Thoracic aorta (tissue), 2 donors: ENCODE results near the gene RAB3D. TPM values are rescaled to one million over a fixed set of nuclear protein-coding genes. Genes with fewer than 3 reads are reported as not detected.

Experiments used
- ATAC-seq: fragments of 150-250 bp; one replicate; pipeline ENCODE4 v1.8.0; 2017; ENCODE audit warnings: low read depth; ENCODE audit not compliant: insufficient number of reproducible peaks, low FRiP score
- DNase-seq: peaks from one replicate; pipeline ENCODE4 v3.0.0-alpha.2; 2020; ENCODE audit warnings: low spot score
- H3K27ac ChIP-seq, 2 donors: fragments of 200-600 bp; sonication (generic); 1 replicate in 1 of 2; 2 replicates in 1 of 2; pipeline ENCODE4 v1.5.1; 2016; ENCODE audit warnings: mild to moderate bottlenecking in 2 of 2, moderate library complexity in 2 of 2
- H3K27me3 ChIP-seq: fragments of 200-600 bp; sonication (generic); replicated peaks from 2 replicates; pipeline ENCODE4 v1.6.0; 2016; ENCODE audit warnings: mild to moderate bottlenecking; ENCODE audit not compliant: insufficient read depth
- H3K36me3 ChIP-seq: fragments of 200-600 bp; sonication (generic); one replicate; pipeline ENCODE4 v1.5.1; 2016
- H3K4me1 ChIP-seq, 2 donors: fragments of 200-600 bp; sonication (generic); 1 replicate in 1 of 2; 2 replicates in 1 of 2; pipeline versions ENCODE4 v1.5.1 to v1.6.0; 2016; ENCODE audit warnings: low read depth in 2 of 2, mild to moderate bottlenecking in 1 of 2; ENCODE audit not compliant: control insufficient read depth in 1 of 2
- H3K4me3 ChIP-seq: fragments of 200-600 bp; sonication (generic); 2 replicates; pipeline ENCODE4 v1.5.1; 2016; ENCODE audit warnings: mild to moderate bottlenecking
- H3K9me3 ChIP-seq: fragments of 200-600 bp; sonication (generic); 2 replicates; pipeline ENCODE4 v1.5.1; 2016
- CTCF ChIP-seq: fragments of 200-600 bp; sonication (generic); IDR thresholded peaks from one replicate; pipeline ENCODE4 v1.5.1; 2019; ENCODE audit warnings: antibody characterized with exemption
- total RNA-seq, 2 donors: library from RNA; depleted of rRNA; stranded (reverse); fragments of >200 nt; gene quantifications; one replicate each; pipeline versions ENCODE4 v1.1.0 to v1.2.3, GENCODE V29; 2016

Gene RAB3D
- total RNA-seq, 2 donors from 2014 or later = 14.2 to 20.4 TPM

GRCh38 chr19:11373166-11373884, 33.9 kb upstream of the RAB3D start:
- Histone ChIP-seq H3K4me1 (peaks cover 13 to 35% of the 10 kb centered on the region in 2 donors), H3K9me3 (no peaks in the 10 kb centered on the region), H3K4me3 (no peak overlapping the region), H3K27me3 (no peaks in the 10 kb centered on the region), H3K27ac (no peak overlapping the region), H3K36me3 (no peaks in the 10 kb centered on the region)
- no peak for TF ChIP-seq CTCF
- no peak for ATAC-seq
- no peak for DNase-seq

- ATAC-seq = no peak
- no peak for TF ChIP-seq CTCF
These were observed 31.3 kb upstream of the RAB3D start for GRCh38 chr19:11370744-11371143.

GRCh38 chr19:11367528-11367927, 28.1 kb upstream of the RAB3D start:
- H3K27ac ChIP-seq = no peak overlapping the region
- H3K9me3 ChIP-seq = no peaks in the 10 kb centered on the region
- no peaks in the 10 kb centered on the region for H3K4me1 ChIP-seq
- H3K36me3 ChIP-seq = peaks cover 5% of the 10 kb centered on the region
- H3K27me3 ChIP-seq = no peaks in the 10 kb centered on the region
- H3K4me3 ChIP-seq = no peak overlapping the region
- no peak for TF ChIP-seq CTCF
- no peak for DNase-seq
- ATAC-seq = no peak

More at GRCh38 chr19:11370744-11371143, 31.3 kb upstream of the RAB3D start:
- Histone ChIP-seq H3K9me3 (no peaks in the 10 kb centered on the region), H3K4me1 (peaks cover 3 to 10% of the 10 kb centered on the region in 2 donors), H3K27ac (no peak overlapping the region), H3K27me3 (no peaks in the 10 kb centered on the region), H3K4me3 (no peak overlapping the region), H3K36me3 (no peaks in the 10 kb centered on the region)
- no peak for DNase-seq

GRCh38 chr19:11365557-11366117, 26.2 kb upstream of the RAB3D start:
- ATAC-seq (no peak), DNase-seq (no peak)
- H3K9me3 ChIP-seq = no peaks in the 10 kb centered on the region
- TF ChIP-seq CTCF = no peak
- no peaks in the 10 kb centered on the region for H3K27me3 ChIP-seq
- no peaks in the 10 kb centered on the region for H3K4me1 ChIP-seq
- peaks cover 21% of the 10 kb centered on the region for H3K36me3 ChIP-seq
- H3K27ac ChIP-seq = no peak overlapping the region
- H3K4me3 ChIP-seq = no peak overlapping the region

- no peak for TF ChIP-seq CTCF
- H3K4me3 ChIP-seq = no peak overlapping the region
- no peak overlapping the region for H3K27ac ChIP-seq
- peaks cover 21% of the 10 kb centered on the region for H3K36me3 ChIP-seq
- H3K4me1 ChIP-seq = no peaks in the 10 kb centered on the region
- ATAC-seq = no peak
- no peak for DNase-seq
- H3K9me3 ChIP-seq = no peaks in the 10 kb centered on the region
- H3K27me3 ChIP-seq = no peaks in the 10 kb centered on the region
These were observed 25.5 kb upstream of the RAB3D start for GRCh38 chr19:11364935-11365334.
